Common myeloid progenitor, CD34-positive (primary cell): ENCODE results near the gene CCDC66.
"Not testable (repeated sequence)": the region's sequence is repeated elsewhere in the genome, so short reads cannot be mapped to it uniquely, and the experiment has no call there.

Source experiments
- CTCF ChIA-PET: fragments of 350-600 bp; sonication (Branson Sonifier 250); formaldehyde crosslinking; loops from one replicate; lab custom pipeline; 2021; ENCODE audit warnings: antibody characterized with exemption; lab: Charles Lee
- POLR2A ChIA-PET: fragments of 350-600 bp; sonication (Branson Sonifier 250); formaldehyde crosslinking; loops from one replicate; lab custom pipeline; 2021; ENCODE audit warnings: antibody characterized with exemption; lab: Charles Lee
- DNase-seq, 3 donors: peaks; one replicate each; pipeline versions ENCODE4 v3.0.0 to v3.0.0-alpha.2; 2013
- H3K27ac ChIP-seq, 2 experiments: 1 replicate in 1 of 2; 2 replicates in 1 of 2; pipeline ENCODE4 v1.7.0; 2013; ENCODE audit warnings: inconsistent platforms in 2 of 2, low read length in 2 of 2, mild to moderate bottlenecking in 2 of 2, low read depth in 1 of 2, moderate library complexity in 1 of 2; ENCODE audit not compliant: severe bottlenecking in 2 of 2, insufficient read depth in 1 of 2, poor library complexity in 1 of 2
- H3K27me3 ChIP-seq, 5 experiments: replicated peaks in 2 of 5; 1 replicate in 3 of 5; 2 replicates in 2 of 5; pipeline versions ENCODE4 v1.6.1 to v1.7.0; 2013; ENCODE audit warnings: low read length in 4 of 5, mild to moderate bottlenecking in 2 of 5, moderate library complexity in 2 of 5, inconsistent platforms in 1 of 5; ENCODE audit not compliant: insufficient read depth in 5 of 5, control insufficient read depth in 4 of 5
- H3K36me3 ChIP-seq, 4 experiments: 1 replicate in 2 of 4; 2 replicates in 2 of 4; pipeline versions ENCODE4 v1.6.1 to v1.7.0; 2013; ENCODE audit warnings: low read length in 3 of 4, control low read depth in 1 of 4, mild to moderate bottlenecking in 1 of 4; ENCODE audit not compliant: control insufficient read depth in 4 of 4, insufficient read depth in 4 of 4
- H3K4me1 ChIP-seq, 4 experiments: 1 replicate in 3 of 4; 2 replicates in 1 of 4; pipeline versions ENCODE4 v1.6.1 to v1.7.1; 2013; ENCODE audit warnings: low read length in 3 of 4, mild to moderate bottlenecking in 3 of 4, control low read depth in 1 of 4, inconsistent platforms in 1 of 4, moderate library complexity in 1 of 4; ENCODE audit not compliant: control insufficient read depth in 4 of 4, insufficient read depth in 4 of 4; ENCODE audit errors: control extremely low read depth in 1 of 4
- H3K4me3 ChIP-seq, 7 experiments: 1 replicate in 4 of 7; 2 replicates in 3 of 7; pipeline versions ENCODE4 v1.5.1 to v1.7.0; 2013; ENCODE audit warnings: mild to moderate bottlenecking in 7 of 7, low read length in 6 of 7, moderate library complexity in 6 of 7, inconsistent platforms in 2 of 7, low read depth in 2 of 7, control low read depth in 1 of 7; ENCODE audit not compliant: insufficient read depth in 4 of 7, control insufficient read depth in 1 of 7; ENCODE audit errors: extremely low read depth in 1 of 7
- H3K9me3 ChIP-seq, 5 experiments: 1 replicate in 4 of 5; 2 replicates in 1 of 5; pipeline versions ENCODE4 v1.6.1 to v1.7.1; 2013; ENCODE audit warnings: low read length in 4 of 5, mild to moderate bottlenecking in 2 of 5, inconsistent platforms in 1 of 5, low read depth in 1 of 5, moderate library complexity in 1 of 5; ENCODE audit not compliant: control insufficient read depth in 4 of 5, insufficient read depth in 2 of 5; ENCODE audit errors: control extremely low read depth in 1 of 5
- WGBS: methylation state at CpG from one replicate; pipeline ENCODE4 v1.1.5; 2013; ENCODE audit not compliant: insufficient coverage; 5-methylcytosine and 5-hydroxymethylcytosine counted together

Gene CCDC66

GRCh38 chr3:56595975-56596840 is 39.2 kb downstream of the CCDC66 start:
- POLR2A ChIA-PET = no interaction called here

DNA sequence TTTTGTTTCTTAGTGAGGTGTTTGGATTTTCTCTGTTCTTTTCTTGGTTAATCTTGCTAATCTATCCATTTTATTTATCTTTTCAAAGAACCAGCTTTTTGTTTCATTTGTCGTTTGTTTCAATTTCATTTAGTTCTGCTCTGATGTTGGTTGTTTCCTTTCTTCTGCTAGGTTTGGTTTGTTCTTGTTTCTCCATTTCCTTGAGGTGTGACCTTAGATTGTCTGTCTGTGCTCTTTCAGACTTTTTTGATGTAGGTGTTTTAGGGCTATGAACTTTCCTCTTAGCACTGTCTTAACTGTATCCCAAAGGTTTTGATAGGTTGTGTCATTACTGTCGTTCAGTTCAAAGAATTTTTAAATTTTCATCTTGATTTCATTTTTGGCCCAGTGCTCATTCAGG is 51.5 kb downstream of the CCDC66 start:
- POLR2A ChIA-PET = not testable (repeated sequence)

More at GRCh38 chr3:56595975-56596840, 39.2 kb downstream of the CCDC66 start:
- CTCF ChIA-PET = no interaction called here
- Histone ChIP-seq H3K27me3 (no peaks in the 10 kb centered on the region), H3K36me3 (peaks cover 18 to 51% (median 22%) of the 10 kb centered on the region in 4 experiments), H3K27ac (no peak overlapping the region), H3K4me3 (no peak overlapping the region), H3K4me1 (no peaks in the 10 kb centered on the region), H3K9me3 (peaks cover 0 to 6% (median 0%) of the 10 kb centered on the region in 5 experiments)
- 93% methylated on average over 7 of the region's 11 CpGs for WGBS
- DNase-seq = no peak

DNA sequence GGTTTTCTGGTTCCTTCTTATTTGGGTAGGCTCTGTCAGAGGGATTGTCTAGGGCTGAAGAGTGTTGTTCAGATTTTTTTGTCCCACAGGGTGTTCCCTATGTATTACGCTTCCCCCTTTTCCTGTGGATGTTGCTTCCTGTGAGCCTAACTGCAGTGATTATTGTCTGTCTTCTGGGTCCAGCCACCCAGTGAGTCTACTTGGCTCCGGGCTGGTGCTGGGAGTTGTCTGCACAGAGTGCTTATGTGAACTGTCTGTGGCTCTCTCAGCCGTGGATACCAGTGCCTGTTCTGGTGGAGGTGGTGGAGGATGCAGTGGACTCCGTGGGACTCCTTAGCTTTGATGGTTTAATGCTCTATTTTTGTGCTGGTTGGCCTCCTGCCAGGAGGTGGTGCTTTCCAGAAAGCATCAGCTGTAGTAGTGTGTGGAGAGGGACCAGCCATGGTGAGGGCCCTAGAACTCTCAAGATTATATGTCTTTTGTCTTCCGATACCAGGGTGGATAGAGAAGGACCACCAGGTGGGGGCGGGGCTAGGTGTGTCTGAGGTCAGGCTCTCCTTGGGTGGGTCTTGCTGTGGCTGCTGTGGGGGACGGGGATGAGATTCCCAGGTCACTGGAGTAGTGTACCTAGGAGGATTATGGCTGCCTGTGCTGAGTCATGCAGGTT is 53.8 kb downstream of the CCDC66 start:
- ChIA-PET CTCF (no interaction called here), POLR2A (no interaction called here)
- WGBS = 100% methylated on average over 5 of the region's 7 CpGs
- H3K4me3 ChIP-seq = no peak overlapping the region
- no peak for DNase-seq
- no peak overlapping the region for H3K27ac ChIP-seq
- peaks cover 19 to 57% (median 41%) of the 10 kb centered on the region in 4 experiments for H3K36me3 ChIP-seq
- H3K9me3 ChIP-seq = peaks cover 0 to 17% (median 8%) of the 10 kb centered on the region in 5 experiments
- no peaks in the 10 kb centered on the region for H3K27me3 ChIP-seq
- no peaks in the 10 kb centered on the region for H3K4me1 ChIP-seq

More for the DNA sequence above, 51.5 kb downstream of the CCDC66 start:
- no CpG with 5 or more reads among the region's 2 CpGs for WGBS
- Histone ChIP-seq H3K36me3 (peaks cover 16 to 61% (median 37%) of the 10 kb centered on the region in 4 experiments), H3K9me3 (peaks cover 0 to 21% (median 8%) of the 10 kb centered on the region in 5 experiments)
- H3K27ac ChIP-seq, H3K4me1 ChIP-seq, H3K27me3 ChIP-seq, DNase-seq, CTCF ChIA-PET, H3K4me3 ChIP-seq: not testable (repeated sequence)

- CTCF ChIA-PET = no interaction called here
- H3K4me1 ChIP-seq = no peaks in the 10 kb centered on the region
Observed at GRCh38 chr3:56611364-56611763, 54.4 kb downstream of the CCDC66 start.

DNA sequence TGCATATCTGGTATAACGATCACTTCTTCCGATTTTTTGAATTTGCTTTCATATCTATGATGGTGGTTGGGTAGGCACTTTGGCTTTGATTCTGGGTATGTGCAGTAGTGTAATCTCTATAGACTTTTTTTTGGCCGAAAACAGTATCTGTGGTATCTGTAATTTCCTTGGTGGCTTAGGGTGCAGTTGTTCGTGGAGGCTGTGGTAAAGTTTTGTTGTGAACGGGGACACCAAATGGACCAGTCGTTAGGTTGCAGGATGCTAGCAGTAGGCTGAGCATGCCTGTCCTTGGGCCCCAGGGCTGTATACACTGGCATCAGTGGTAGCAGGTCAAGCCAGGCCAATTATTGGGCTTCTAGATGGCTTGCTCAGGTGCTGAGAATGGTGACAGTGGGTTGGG is 55.2 kb downstream of the CCDC66 start:
- Histone ChIP-seq H3K27ac (no peak overlapping the region), H3K27me3 (no peaks in the 10 kb centered on the region), H3K4me3 (no peak overlapping the region), H3K36me3 (peaks cover 19 to 58% (median 40%) of the 10 kb centered on the region in 4 experiments), H3K9me3 (peaks cover 0 to 9% (median 0%) of the 10 kb centered on the region in 5 experiments), H3K4me1 (no peaks in the 10 kb centered on the region)
- DNase-seq = no peak
- 100% methylated on average over 4 of the region's 6 CpGs for WGBS
- CTCF ChIA-PET = no interaction called here
- POLR2A ChIA-PET = no interaction called here

More at GRCh38 chr3:56611364-56611763, 54.4 kb downstream of the CCDC66 start:
- POLR2A ChIA-PET = no interaction called here
- no peak for DNase-seq
- WGBS = 100% methylated on average over 1 of the region's 8 CpGs
- Histone ChIP-seq H3K9me3 (peaks cover 0 to 11% (median 3%) of the 10 kb centered on the region in 5 experiments), H3K27ac (no peak overlapping the region), H3K36me3 (peaks cover 17 to 54% (median 38%) of the 10 kb centered on the region in 4 experiments), H3K27me3 (no peaks in the 10 kb centered on the region), H3K4me3 (no peak overlapping the region)

DNA sequence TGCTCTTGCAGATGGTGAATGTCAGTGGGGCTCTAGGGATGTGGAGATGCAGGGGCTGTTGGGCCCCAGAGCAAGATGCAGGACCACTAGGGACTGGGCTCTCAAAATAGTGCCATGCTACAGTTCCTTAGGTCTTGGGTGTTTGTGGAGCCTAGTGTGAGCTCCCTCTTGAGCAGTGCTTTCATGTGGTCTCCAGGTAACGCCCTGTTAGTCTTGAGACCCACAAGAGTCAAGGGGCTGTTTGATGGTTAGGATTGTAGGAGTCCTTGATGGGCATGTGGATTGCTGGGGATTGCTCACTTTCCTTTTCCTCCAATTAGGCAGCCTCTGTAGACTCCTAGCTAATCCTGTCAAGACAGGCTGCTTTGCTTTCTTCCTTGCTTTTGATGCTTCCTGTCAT is 56.0 kb downstream of the CCDC66 start:
- CTCF ChIA-PET = no interaction called here
- no peaks in the 10 kb centered on the region for H3K4me1 ChIP-seq
- H3K9me3 ChIP-seq = peaks cover 0 to 6% (median 0%) of the 10 kb centered on the region in 5 experiments
- H3K36me3 ChIP-seq = peaks cover 24 to 63% (median 44%) of the 10 kb centered on the region in 4 experiments
- H3K27ac ChIP-seq = no peak overlapping the region
- H3K4me3 ChIP-seq = no peak overlapping the region
- POLR2A ChIA-PET = no interaction called here
- no peaks in the 10 kb centered on the region for H3K27me3 ChIP-seq
- 100% methylated on average over 1 of the region's 1 CpG for WGBS
- DNase-seq = no peak
